DMS79 treated with DMSO at 0.1 percent for 48 hours (cell line): Measurements from ENCODE around the gene DENND4B.
A peak's percentile ranks its signal among the peaks of the same experiment; 100 is the strongest.

Experiments used
- DNase-seq: peaks from one replicate; lab custom pipeline; 2025; lab: John Stamatoyannopoulos, UW

The DENND4B gene

DNA sequence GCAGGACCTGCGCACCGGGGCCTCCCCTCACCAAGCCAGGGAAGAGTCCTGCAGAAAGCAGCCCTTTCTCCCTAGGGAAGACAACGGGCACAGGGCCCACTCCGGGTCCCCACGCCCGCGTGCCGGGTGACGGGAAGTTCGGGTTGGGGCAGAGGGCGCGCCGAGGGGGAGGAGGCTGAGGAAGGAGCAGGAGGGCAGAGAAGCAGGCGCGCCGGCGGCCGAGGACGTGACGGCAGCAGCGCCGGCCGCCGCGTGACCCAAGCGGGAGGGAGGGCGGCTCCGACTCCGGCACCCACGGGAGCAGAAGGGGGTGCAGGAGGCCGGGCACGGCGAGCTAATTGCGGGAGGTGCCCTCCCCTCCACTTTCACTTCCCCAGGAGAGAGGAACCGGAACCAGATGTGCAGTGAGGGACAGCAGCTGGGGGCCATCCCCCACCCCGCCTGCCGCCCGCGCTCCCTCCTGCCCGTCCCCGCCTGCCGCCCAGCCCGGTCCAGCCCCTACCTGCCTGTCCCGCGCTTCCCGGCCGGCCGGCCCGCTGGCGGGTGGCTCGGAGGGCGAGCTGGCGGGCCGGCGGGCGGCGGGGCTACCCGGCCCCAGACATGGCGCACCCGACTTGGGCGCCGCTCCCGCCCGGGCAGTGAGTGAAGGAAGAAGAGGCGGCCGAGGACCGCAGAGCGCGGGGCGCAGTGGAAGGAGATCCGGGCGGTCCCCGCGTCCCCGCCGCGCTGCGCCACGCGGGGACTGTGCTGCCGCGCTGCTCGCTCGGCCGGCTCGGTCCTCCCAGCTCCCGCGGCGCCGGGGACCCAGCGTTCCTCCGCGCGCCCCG is 510 bp downstream of the DENND4B start:
- DNase-seq: peak; percentile 31

DNA sequence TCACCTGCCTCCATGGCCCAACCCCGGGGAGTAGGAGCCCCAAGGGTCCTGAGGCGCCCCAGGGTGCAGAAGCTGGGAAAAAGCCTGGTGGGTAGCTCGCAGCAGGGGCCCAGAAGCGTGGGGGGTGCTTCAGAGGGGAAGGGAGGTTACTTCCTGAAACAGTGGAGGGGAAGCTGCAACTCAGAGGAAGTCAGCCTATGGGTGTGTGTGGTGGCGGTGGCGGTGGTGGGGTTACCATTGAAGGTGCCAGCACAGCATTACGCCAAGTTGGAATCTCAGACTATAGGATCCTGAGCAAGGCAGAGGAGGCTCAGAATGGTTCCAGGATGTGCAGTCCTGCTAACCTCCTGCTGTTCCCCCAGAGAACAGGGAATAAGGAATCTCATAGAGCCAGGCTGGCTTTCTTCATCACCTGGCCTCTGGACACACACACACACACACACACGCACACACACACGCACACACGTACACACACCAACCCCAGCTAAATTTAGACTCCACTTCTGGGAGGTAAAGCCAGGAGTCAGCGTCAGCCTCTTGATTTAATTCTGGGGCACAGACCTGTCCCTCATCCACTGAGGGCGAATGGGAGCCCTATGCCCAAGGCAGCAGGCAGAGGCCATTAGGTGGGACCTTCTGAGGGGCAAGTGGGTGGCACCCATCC is 1.3 kb downstream of the DENND4B start:
- DNase-seq: no peak

DNA sequence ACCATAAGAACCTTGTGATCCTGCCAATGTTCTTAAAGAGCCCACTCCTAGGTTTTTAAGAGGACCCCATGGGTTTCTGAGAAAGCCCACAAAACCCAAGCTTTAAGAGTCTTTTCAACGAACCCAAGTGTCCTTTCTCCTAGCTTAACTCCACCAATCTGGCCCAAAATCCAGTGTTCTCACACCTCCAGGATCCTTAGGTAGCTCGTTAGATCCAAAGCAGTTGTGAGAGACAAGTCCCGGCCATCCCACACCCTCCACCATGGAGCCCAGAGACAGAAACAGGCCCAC is 1.7 kb downstream of the DENND4B start:
- no peak for DNase-seq

DNA sequence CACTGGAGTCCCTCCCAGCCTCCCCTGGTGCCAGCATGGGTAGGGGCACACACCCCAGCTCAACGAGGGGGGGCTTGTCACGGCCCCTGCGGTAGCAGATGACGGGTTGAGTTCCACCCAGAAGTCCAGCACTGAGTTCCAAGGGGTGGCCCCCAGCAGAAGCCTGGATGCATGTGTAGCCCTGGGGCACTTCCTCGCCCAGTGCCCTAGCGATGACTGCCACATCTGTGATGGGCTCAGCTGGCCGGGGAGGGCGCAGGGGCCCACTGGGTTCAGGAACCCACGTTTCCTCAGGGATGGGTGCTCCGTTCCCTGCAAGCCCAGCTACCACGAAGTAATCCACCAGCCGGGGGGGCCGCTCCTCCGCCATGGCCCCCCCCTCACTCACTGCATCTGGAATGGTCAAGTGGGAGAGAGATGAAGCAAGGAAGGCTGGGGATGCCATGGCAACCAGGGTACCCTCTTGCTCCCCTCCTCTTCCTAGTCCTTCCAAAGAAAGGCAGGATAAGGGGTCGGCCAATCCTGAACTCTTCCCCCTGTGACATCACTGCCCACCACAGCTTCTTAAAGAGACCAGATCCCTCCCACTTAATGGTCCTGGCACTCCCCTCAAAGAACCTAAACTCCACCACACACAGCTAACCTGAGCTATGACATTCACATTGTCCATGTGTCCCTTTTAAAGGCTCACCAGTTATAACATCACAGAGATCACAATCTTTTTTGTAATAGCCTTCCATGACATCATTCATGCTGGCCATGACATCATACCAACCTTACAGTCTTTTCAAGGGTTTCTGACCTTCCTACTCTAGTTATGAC is 2.3 kb downstream of the DENND4B start:
- no peak for DNase-seq

DNA sequence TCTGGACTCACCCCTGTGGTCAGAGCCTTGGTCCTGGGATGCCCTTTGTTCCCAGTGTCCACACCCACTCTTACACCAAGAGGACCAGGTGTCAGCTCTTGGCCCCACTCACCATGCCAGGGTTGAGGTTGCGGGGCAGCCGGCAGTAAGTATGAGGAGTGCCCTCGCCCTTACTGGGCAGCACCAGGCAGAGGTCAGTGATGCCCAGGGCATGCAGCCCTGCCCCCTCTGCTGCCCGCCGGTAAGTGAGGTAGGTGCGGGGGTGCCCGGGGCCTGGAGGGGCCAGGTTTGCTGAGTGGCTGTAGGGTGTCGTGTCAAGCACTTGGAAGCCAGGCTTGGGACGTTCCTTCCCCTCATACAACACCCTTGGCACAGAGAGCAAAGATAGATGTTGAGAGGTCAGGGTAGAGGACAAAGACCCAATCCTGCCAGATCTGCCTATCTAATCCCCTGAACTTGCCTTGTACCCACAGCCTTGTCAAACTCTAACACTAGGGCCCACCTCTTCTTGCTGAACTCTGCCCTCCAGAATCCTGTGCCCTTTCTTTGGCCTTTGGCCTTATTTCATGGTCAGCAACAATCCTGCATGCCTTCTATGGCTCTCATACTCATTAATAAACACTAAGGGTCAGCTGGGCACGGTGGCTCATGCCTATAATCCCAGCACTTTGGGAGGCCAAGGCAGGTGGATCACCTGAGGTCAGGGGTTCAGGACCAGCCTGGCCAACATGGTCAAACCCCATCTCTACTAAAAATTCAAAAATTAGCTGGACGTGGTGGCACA is 3.6 kb downstream of the DENND4B start:
- DNase-seq: no peak

- no peak for DNase-seq
These were observed 4.4 kb downstream of the DENND4B start for GRCh38 chr1:153941826-153942725.

- DNase-seq: no peak
These were observed 5.8 kb downstream of the DENND4B start for GRCh38 chr1:153940756-153941155.

DNA sequence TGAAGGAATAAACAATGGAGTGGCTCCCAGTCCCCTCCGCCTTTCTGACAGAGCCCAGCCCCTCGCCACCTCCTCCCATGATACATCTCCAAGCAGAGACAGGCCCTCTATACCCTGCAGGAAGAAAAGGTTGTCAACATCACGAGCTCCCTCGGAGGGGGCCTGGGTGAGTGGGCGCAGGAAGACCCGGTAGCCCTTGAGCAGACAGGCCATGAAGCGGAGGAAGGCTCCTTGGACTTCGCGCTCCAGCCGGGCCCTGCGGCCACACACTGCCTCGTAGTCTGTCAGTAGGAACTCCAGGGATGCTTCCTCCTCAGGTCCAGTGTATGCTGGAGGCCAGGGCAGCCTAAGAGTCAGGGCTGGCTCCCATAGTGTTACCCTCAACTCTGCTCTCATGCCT is 7.0 kb downstream of the DENND4B start:
- DNase-seq: no peak

DNA sequence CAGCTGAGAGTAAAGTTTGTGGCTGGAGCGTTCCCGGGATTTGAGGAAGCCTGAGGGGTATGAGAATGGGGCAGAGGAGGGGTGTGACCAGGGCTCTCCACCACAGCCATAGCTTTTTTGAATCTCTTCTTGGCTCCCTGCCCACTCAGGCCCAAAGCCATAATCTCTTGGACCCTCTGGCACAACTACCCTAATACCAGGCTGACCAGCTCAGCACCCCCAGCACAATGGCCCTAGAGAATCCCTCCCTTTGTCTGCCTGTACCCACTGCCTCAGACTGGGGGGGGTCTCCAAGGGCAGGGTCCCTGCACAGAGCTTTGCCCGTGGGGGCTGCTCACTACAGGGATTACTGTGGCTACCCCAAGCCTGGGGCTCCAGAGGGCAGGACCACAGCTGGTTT is 7.5 kb downstream of the DENND4B start:
- DNase-seq: no peak

DNA sequence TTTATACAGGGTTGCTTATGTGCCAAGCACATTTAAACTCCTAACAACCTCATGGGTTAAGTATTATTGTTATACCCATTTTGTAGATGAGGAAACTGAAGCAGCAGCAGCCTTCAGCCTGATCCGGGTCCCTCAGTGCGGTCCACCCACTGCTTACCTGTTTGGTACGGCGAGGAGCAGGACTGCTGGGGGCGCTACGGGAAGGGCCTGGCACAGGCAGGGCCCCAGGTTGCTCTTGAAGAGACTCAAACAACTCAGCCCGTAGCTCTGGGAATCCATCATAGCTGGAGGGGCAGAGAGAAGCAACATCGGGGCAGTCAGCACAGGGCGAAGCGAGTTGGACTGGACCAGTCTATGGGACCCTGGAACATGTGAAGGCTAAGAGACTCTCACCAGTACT is 9.2 kb downstream of the DENND4B start:
- DNase-seq: no peak

- no peak for DNase-seq
These were observed 10.3 kb downstream of the DENND4B start for GRCh38 chr1:153936011-153936802.

- no peak for DNase-seq
These were observed 11.8 kb downstream of the DENND4B start for GRCh38 chr1:153934746-153935145.

DNA sequence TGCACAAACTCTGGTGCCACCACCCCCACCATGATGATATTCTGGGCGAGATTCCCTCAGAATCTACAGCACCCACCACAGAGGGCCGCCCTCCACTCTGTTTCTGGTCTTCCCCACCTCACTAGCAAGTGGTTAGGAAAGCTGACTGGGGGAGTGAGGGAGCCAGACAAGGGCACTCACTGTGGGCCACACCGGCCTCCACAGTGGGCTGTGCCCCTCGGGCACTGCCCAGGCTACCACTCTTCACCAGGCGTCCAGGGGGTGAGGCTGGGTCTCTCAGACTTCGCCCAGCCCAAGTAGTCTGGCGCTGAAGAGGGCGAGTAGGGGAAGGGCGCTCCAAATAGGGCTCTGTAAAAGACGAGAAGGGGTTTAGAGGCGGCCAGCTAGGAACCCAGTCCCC is 12.6 kb downstream of the DENND4B start:
- DNase-seq: no peak

DNA sequence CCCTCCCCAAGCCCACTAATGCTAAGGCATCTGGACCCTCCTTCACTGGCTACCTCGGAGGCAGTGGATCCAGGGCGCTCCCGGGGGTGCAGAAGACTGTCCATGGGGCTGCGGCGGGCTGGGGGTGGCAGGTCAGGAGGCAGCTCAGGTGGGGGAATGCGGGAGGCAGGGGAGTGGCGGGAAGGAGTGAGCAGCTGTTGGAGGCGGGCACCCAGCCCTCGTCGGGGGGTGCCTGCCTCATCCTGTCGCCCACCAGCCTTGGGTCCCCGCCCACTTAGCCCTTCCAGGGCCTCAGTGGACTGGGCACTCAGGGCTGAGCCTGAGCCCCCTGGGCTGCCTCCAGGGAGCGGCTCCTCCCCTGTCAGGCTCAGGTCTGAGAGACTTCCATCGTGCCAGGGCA is 13.1 kb downstream of the DENND4B start:
- no peak for DNase-seq

GRCh38 chr1:153932156-153933131 is 14.1 kb downstream of the DENND4B start:
- DNase-seq: no peak

GRCh38 chr1:153929981-153930948 is 16.3 kb downstream of the DENND4B start:
- DNase-seq: no peak

GRCh38 chr1:153929426-153929825 is 17.1 kb downstream of the DENND4B start:
- no peak for DNase-seq

GRCh38 chr1:153928791-153929341 is 17.7 kb downstream of the DENND4B start:
- DNase-seq: no peak
